DOHH2 (cell line): ENCODE measurements around the gene ELOVL7.

Experiments used
- H3F3A ChIP-seq: fragments of 200-600 bp; sonication (generic), shearing (Covaris generic); 2 replicates; pipeline ENCODE4 v1.6.0; 2016; ENCODE audit warnings: antibody characterized with exemption, mild to moderate bottlenecking; ENCODE audit not compliant: control insufficient read depth, insufficient read depth
- H3K27ac ChIP-seq: fragments of 200-600 bp; sonication (generic); 2 replicates; pipeline ENCODE4 v1.5.1; 2014; ENCODE audit warnings: low read depth, mild to moderate bottlenecking, low read length, moderate library complexity
- H3K27me3 ChIP-seq: fragments of 200-600 bp; sonication (generic); 2 replicates; pipeline ENCODE4 v1.6.1; 2014; ENCODE audit warnings: mild to moderate bottlenecking, low read length, mixed read lengths; ENCODE audit not compliant: control insufficient read depth
- H3K36me3 ChIP-seq: fragments of 200-600 bp; sonication (generic); 2 replicates; pipeline ENCODE4 v1.6.1; 2014; ENCODE audit warnings: mild to moderate bottlenecking, low read length, moderate library complexity, mixed read lengths; ENCODE audit not compliant: control insufficient read depth
- H3K4me1 ChIP-seq: fragments of 200-600 bp; sonication (generic); 2 replicates; pipeline ENCODE4 v1.6.1; 2014; ENCODE audit warnings: mild to moderate bottlenecking, low read length, mixed read lengths; ENCODE audit not compliant: control insufficient read depth
- H3K4me2 ChIP-seq: fragments of 200-600 bp; sonication (generic); 2 replicates; pipeline ENCODE4 v1.6.0; 2014; ENCODE audit warnings: mild to moderate bottlenecking, low read length, moderate library complexity
- H3K4me3 ChIP-seq: fragments of 200-600 bp; sonication (generic); 2 replicates; pipeline ENCODE4 v1.5.1; 2014; ENCODE audit warnings: mild to moderate bottlenecking, low read length, mixed read lengths
- H3K79me2 ChIP-seq: fragments of 200-600 bp; sonication (generic); 2 replicates; pipeline ENCODE4 v1.6.1; 2014; ENCODE audit warnings: mild to moderate bottlenecking, low read length, mixed read lengths; ENCODE audit not compliant: control insufficient read depth
- H3K9me2 ChIP-seq: fragments of 200-600 bp; sonication (generic); replicated peaks from 2 replicates; pipeline ENCODE4 v1.6.1; 2014; ENCODE audit warnings: mild to moderate bottlenecking, low read length, mixed read lengths; ENCODE audit not compliant: control insufficient read depth
- H3K9me3 ChIP-seq: fragments of 200-600 bp; sonication (generic); 2 replicates; pipeline ENCODE4 v1.6.1; 2014; ENCODE audit warnings: antibody characterized with exemption, low read length, mixed read lengths; ENCODE audit not compliant: control insufficient read depth, insufficient read depth
- H4K20me1 ChIP-seq: fragments of 200-600 bp; sonication (generic); 2 replicates; pipeline ENCODE4 v1.6.0; 2014; ENCODE audit warnings: low read depth, mild to moderate bottlenecking, antibody characterized with exemption, low read length, moderate library complexity; ENCODE audit not compliant: control insufficient read depth, insufficient read depth
- EZH2phosphoT487 ChIP-seq: fragments of 200-600 bp; sonication (generic); IDR thresholded peaks from 2 replicates; pipeline ENCODE4 v1.6.1; 2017; ENCODE audit warnings: borderline replicate concordance, mild to moderate bottlenecking, antibody characterized with exemption, low read length, moderate library complexity, mixed read lengths
- TF ChIP-seq, protein P1 (sequence below): fragments of 200-600 bp; sonication (generic); IDR thresholded peaks from one replicate; pipeline ENCODE4 v1.5.1; 2014; ENCODE audit warnings: antibody characterized with exemption, mild to moderate bottlenecking, low read depth, low read length; ENCODE audit not compliant: poor library complexity, severe bottlenecking

The ELOVL7 gene

DNA sequence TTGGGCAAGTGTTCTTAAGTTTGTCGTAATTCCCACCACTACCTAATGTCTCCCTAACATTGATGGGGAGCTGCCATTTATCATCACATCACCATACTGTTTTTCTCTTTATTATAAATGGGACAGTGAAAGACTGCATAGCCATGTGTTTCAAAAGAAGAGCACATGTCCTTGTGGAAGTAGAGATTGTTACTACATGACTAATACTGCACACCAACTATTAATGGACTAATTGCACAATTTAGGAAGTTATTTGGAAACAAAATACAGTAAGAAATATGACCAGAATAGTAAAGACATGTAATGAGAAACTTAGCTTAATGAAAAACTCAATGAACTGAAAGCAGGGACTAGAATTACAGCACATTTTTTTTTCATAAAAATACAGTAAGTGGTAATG, 12.0 kb upstream of the ELOVL7 start:
- Histone ChIP-seq H3K9me3 (no peaks in the 10 kb centered on the region), H3K4me3 (no peak overlapping the region), H3F3A (no peaks in the 10 kb centered on the region), H3K79me2 (no peaks in the 10 kb centered on the region), H3K9me2 (no peaks in the 10 kb centered on the region), H4K20me1 (no peaks in the 10 kb centered on the region), H3K36me3 (no peaks in the 10 kb centered on the region), H3K4me2 (no peak overlapping the region), H3K27ac (no peak overlapping the region), H3K27me3 (no peaks in the 10 kb centered on the region), H3K4me1 (no peaks in the 10 kb centered on the region)
- TF ChIP-seq, protein P1, sequence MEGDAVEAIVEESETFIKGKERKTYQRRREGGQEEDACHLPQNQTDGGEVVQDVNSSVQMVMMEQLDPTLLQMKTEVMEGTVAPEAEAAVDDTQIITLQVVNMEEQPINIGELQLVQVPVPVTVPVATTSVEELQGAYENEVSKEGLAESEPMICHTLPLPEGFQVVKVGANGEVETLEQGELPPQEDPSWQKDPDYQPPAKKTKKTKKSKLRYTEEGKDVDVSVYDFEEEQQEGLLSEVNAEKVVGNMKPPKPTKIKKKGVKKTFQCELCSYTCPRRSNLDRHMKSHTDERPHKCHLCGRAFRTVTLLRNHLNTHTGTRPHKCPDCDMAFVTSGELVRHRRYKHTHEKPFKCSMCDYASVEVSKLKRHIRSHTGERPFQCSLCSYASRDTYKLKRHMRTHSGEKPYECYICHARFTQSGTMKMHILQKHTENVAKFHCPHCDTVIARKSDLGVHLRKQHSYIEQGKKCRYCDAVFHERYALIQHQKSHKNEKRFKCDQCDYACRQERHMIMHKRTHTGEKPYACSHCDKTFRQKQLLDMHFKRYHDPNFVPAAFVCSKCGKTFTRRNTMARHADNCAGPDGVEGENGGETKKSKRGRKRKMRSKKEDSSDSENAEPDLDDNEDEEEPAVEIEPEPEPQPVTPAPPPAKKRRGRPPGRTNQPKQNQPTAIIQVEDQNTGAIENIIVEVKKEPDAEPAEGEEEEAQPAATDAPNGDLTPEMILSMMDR: no peak
- TF ChIP-seq EZH2phosphoT487: no peak

DNA sequence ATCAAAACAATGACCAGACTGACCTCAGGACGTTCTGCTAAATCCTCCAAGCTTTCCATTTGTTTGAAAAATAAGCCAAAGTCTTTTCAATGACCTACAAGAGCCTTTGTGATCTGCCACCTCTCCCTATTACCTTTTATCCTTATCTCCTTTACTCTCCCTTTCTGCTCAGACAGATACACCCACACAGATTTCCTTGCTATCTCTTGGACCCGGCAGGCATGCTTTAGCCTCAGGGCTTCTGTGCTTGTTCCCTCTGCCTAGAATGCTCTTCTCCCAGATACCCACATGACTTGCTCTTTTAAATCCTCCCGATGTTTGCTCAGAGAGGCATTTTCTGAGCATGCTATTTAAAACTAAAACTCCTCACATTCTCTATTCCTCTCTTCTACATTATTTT, 8.9 kb upstream of the ELOVL7 start:
- no peaks in the 10 kb centered on the region for H3K79me2 ChIP-seq
- H3K27ac ChIP-seq: no peak overlapping the region
- no peaks in the 10 kb centered on the region for H3K4me1 ChIP-seq
- no peaks in the 10 kb centered on the region for H4K20me1 ChIP-seq
- H3K4me2 ChIP-seq: no peak overlapping the region
- no peaks in the 10 kb centered on the region for H3F3A ChIP-seq
- H3K9me2 ChIP-seq: no peaks in the 10 kb centered on the region
- H3K36me3 ChIP-seq: no peaks in the 10 kb centered on the region
- H3K27me3 ChIP-seq: 0 out of 2 replicates have a peak, but pooled peaks cover 2% of the 10 kb centered on the region
- H3K4me3 ChIP-seq: no peak overlapping the region
- TF ChIP-seq, protein P1: no peak
- TF ChIP-seq EZH2phosphoT487: no peak
- no peaks in the 10 kb centered on the region for H3K9me3 ChIP-seq

DNA sequence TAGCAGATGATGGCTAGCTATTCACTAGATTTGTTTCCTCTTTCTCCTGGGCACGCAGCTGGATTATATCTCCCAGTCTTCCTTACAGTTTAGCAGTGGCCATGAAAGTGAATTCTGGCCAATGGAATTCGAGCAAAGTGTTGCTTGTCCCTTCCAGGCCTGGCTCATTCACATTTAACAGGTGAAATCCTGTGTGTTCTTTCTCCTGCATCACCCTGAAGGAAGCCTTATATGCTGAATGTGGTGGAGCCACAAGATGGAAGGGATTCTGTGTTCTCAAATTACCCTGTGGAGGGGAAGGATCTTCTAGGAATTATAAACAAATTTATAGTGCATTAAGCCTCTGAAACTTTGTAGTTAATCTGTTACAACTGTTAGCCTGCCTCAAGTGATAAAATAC, 8.2 kb upstream of the ELOVL7 start:
- 0 out of 2 replicates have a peak, but pooled peaks cover 2% of the 10 kb centered on the region for H3K27me3 ChIP-seq
- H3K36me3 ChIP-seq: no peaks in the 10 kb centered on the region
- H3K4me2 ChIP-seq: no peak overlapping the region
- no peaks in the 10 kb centered on the region for H3K9me2 ChIP-seq
- H3K4me3 ChIP-seq: no peak overlapping the region
- no peaks in the 10 kb centered on the region for H3F3A ChIP-seq
- no peaks in the 10 kb centered on the region for H3K79me2 ChIP-seq
- H4K20me1 ChIP-seq: no peaks in the 10 kb centered on the region
- no peaks in the 10 kb centered on the region for H3K9me3 ChIP-seq
- no peaks in the 10 kb centered on the region for H3K4me1 ChIP-seq
- no peak for TF ChIP-seq EZH2phosphoT487
- TF ChIP-seq, protein P1: no peak
- no peak overlapping the region for H3K27ac ChIP-seq
